Measurements from ENCODE around the gene DPY19L1. TPM values are rescaled to one million over a fixed set of nuclear protein-coding genes. Genes with fewer than 3 reads are reported as not detected.

The DPY19L1 gene
- polyA plus RNA-seq, 1 experiment = 40.5 TPM

DNA sequence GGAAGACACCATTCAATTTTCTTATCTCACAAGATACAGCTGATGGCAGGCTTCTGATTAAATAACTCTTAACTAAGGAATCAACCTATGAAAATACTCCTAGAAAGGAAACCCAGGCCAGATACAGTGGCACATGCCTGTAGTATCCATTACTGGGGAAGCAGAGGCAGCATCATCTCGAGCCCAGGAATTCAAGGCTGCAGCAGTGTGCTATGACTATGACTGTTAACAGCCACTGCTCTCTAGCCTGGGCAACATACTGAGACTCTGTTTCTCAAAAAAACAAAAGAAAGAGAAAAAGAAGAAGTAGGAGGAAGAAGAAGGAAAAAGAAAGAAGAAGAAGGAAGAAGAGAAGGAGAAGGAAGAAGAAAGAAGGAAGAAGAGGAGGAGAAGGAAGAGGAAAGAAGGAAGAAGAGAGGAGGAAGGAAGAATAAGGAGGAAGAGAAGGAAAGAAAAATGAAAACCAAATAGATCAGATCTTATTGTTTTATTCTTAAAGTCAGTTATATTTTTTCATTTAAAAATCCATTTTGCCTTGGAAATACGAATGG lies 18.0 kb downstream of the DPY19L1 start:
- Histone ChIP-seq H3K27me3 (ENCODE audit: control insufficient read depth, insufficient read depth, low read length) (no peaks in the 10 kb centered on the region), H3K27ac (ENCODE audit: low read depth, low read length) (no peak overlapping the region), H3K4me3 (ENCODE audit: low read depth, low read length) (no peak overlapping the region), H3K9me3 (ENCODE audit: control insufficient read depth, insufficient read depth, low read length) (no peaks in the 10 kb centered on the region; the same call in 1 of the 2 replicates)
- DNase-seq (ENCODE audit: low read depth, low spot score) = no peak
- TF ChIP-seq, protein P1, sequence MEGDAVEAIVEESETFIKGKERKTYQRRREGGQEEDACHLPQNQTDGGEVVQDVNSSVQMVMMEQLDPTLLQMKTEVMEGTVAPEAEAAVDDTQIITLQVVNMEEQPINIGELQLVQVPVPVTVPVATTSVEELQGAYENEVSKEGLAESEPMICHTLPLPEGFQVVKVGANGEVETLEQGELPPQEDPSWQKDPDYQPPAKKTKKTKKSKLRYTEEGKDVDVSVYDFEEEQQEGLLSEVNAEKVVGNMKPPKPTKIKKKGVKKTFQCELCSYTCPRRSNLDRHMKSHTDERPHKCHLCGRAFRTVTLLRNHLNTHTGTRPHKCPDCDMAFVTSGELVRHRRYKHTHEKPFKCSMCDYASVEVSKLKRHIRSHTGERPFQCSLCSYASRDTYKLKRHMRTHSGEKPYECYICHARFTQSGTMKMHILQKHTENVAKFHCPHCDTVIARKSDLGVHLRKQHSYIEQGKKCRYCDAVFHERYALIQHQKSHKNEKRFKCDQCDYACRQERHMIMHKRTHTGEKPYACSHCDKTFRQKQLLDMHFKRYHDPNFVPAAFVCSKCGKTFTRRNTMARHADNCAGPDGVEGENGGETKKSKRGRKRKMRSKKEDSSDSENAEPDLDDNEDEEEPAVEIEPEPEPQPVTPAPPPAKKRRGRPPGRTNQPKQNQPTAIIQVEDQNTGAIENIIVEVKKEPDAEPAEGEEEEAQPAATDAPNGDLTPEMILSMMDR (IDR thresholded peaks at IDR 0.05; ENCODE audit: low read depth, low read length) = no peak
- CTCF ChIA-PET = no interaction called here
- POLR2A ChIA-PET = no interaction called here

DNA sequence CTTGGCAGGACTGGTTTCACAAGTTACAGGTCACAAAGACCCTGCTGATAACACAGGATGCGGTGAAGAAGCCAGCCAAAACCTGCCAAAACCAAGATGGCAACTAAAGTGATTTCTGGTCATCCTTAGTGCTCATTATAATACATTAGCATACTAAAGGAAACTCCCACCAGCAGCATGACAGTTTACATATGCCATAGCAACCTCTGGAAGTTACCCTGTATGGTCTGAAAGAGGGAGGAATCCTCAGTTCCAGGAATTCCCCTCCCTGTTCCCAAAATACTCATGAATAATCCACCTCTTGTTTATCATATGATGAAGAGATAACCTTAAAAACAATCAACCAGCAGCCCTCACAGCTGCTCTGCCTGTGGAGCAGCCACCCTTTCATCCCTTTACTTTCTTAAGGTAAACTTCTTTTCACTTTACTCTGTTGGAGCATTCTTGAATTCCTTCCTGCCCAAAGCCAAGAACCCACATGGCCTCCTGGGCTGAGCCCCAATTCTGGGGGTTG lies 21.9 kb downstream of the DPY19L1 start:
- TF ChIP-seq, protein P1 (IDR thresholded peaks at IDR 0.05; ENCODE audit: low read depth, low read length) = no peak
- no peak overlapping the region for H3K27ac ChIP-seq (ENCODE audit: low read depth, low read length)
- H3K27me3 ChIP-seq (ENCODE audit: control insufficient read depth, insufficient read depth, low read length) = no peaks in the 10 kb centered on the region
- DNase-seq (ENCODE audit: low read depth, low spot score) = no peak
- CTCF ChIA-PET = no interaction called here
- POLR2A ChIA-PET = no interaction called here
- no peak overlapping the region for H3K4me3 ChIP-seq (ENCODE audit: low read depth, low read length)
- no peaks in the 10 kb centered on the region for H3K9me3 ChIP-seq (ENCODE audit: control insufficient read depth, insufficient read depth, low read length)

DNA sequence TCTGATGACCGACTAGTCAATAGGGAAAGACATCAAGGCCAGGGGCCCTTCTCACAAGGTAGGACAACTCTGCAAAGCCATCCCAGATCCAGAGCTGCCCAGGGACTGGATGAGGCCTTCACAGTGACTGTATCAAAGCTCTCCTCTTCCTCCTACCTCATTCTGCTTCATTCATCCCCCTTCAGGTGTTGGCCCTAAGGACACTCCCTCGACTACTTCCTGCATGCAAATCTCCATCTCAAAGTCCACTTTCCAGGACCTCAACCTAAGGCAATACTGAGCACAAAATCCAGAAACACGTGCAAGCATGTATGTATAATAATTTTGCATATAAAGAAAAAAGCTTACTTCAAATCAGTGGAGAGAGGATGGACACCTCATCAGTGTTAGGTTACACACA lies 25.1 kb downstream of the DPY19L1 start:
- ChIA-PET POLR2A (no interaction called here), CTCF (no interaction called here)
- H3K4me3 ChIP-seq (ENCODE audit: low read depth, low read length) = no peak overlapping the region
- TF ChIP-seq, protein P1 (IDR thresholded peaks at IDR 0.05; ENCODE audit: low read depth, low read length) = no peak
- H3K27ac ChIP-seq (ENCODE audit: low read depth, low read length) = no peak overlapping the region
- DNase-seq (ENCODE audit: low read depth, low spot score) = no peak
- no peaks in the 10 kb centered on the region for H3K27me3 ChIP-seq (ENCODE audit: control insufficient read depth, insufficient read depth, low read length)
- no peaks in the 10 kb centered on the region for H3K9me3 ChIP-seq (ENCODE audit: control insufficient read depth, insufficient read depth, low read length)

DNA sequence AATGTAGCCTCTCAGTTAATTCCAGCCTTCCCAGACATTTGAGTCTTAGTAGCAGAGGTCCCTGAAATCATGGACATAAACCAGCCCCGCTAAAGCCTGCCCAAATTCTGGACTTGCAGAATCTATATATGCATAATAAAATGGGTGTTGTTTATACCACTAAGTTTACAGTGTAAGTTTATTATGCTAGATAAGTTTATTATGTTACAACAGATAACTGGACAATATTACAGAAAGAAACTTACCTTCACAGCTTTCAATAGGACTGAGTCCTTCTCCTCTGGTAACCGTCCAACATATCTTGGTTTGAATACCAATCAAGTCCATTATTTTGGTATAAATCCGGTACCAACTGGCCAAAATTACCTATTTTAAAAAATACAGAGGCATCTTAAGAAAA lies 26.2 kb downstream of the DPY19L1 start:
- TF ChIP-seq, protein P1 (IDR thresholded peaks at IDR 0.05; ENCODE audit: low read depth, low read length) = no peak
- no peak for DNase-seq (ENCODE audit: low read depth, low spot score)
- H3K4me3 ChIP-seq (ENCODE audit: low read depth, low read length) = no peak overlapping the region
- ChIA-PET POLR2A (no interaction called here), CTCF (interaction anchor here (1.0 kb wide), 1 partner anchor 26 kb away, joined by 9 read pairs; the partner anchor contains the start of gene DPY19L1)
- H3K9me3 ChIP-seq (ENCODE audit: control insufficient read depth, insufficient read depth, low read length) = no peaks in the 10 kb centered on the region
- no peaks in the 10 kb centered on the region for H3K27me3 ChIP-seq (ENCODE audit: control insufficient read depth, insufficient read depth, low read length)
- H3K27ac ChIP-seq (ENCODE audit: low read depth, low read length) = no peak overlapping the region

DNA sequence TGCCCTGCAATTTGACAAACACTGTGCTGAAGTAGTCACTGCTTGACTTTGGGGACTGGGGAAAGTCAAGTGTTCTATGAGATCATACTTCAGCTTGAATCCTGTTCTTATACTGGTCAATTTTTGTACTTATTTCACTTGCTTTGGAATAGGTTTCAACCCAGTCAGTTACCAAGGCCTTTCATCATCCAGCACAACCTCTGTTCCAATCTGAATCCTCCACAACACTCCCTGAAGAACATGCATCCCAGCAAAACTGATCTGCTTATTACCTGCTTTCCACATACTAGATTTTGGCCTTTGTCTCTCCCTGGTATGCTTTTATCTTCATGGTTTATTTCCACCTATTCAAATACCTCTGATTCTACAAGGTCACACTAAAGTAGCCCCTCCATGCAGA lies 29.5 kb downstream of the DPY19L1 start:
- DNase-seq (ENCODE audit: low read depth, low spot score) = no peak
- ChIA-PET CTCF (no interaction called here), POLR2A (no interaction called here)
- TF ChIP-seq, protein P1 (IDR thresholded peaks at IDR 0.05; ENCODE audit: low read depth, low read length) = no peak
- Histone ChIP-seq H3K9me3 (ENCODE audit: control insufficient read depth, insufficient read depth, low read length) (no peaks in the 10 kb centered on the region), H3K27me3 (ENCODE audit: control insufficient read depth, insufficient read depth, low read length) (no peaks in the 10 kb centered on the region), H3K4me3 (ENCODE audit: low read depth, low read length) (no peak overlapping the region), H3K27ac (ENCODE audit: low read depth, low read length) (no peak overlapping the region)
